ENCODE results near the gene STOX2. TPM values are rescaled to one million over a fixed set of nuclear protein-coding genes. Genes with fewer than 3 reads are reported as not detected.

Gene STOX2, protein sequence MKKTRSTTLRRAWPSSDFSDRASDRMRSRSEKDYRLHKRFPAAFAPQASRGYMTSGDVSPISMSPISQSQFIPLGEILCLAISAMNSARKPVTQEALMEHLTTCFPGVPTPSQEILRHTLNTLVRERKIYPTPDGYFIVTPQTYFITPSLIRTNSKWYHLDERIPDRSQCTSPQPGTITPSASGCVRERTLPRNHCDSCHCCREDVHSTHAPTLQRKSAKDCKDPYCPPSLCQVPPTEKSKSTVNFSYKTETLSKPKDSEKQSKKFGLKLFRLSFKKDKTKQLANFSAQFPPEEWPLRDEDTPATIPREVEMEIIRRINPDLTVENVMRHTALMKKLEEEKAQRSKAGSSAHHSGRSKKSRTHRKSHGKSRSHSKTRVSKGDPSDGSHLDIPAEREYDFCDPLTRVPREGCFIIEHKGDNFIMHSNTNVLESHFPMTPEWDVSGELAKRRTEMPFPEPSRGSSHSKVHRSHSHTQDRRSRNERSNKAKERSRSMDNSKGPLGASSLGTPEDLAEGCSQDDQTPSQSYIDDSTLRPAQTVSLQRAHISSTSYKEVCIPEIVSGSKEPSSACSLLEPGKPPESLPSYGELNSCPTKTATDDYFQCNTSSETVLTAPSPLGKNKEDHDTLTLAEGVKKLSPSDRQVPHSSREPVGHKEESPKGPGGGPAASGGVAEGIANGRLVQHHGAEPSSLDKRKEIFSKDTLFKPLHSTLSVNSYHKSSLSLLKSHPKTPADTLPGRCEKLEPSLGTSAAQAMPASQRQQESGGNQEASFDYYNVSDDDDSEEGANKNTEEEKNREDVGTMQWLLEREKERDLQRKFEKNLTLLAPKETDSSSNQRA (N-terminal part only)
- total RNA-seq, result not detected

DNA sequence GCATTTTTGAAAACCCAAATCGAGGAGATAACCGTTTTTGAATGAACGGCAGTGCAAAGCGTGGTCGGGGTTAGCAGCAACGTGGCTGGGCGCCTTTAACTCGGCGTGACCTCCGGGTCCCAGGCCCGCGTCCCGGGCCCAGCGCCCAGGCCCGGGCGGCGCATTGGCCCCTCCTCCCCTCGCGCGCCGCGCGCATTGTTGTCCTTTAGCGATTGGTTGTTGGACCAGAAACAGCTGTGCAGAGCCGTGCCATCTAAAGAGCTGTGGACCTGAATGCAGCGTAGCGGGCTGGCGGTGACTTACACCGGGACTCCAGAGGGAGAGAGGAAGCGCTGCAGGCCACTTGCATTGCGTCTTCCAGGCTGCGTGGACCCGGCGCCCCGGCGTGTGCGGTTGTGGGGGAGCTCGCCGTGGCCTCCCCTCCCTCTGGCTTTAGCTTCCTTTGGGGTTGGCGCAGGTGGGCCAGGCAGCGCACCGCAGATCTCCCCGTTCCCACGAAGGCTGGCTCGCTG lies at the start of gene STOX2:
Gene STOX2 (plus strand): TSS at position 227 of the 512 bp plus-strand sequence. CDS start 1,484 bp downstream, outside the sequence.
- no peaks in the 10 kb centered on the region for H3K36me3 Mint-ChIP-seq (ENCODE audit: insufficient read depth)
- H3K4me1 Mint-ChIP-seq (ENCODE audit: low read depth), result peaks cover 3% of the 10 kb centered on the region
- peak; percentile 54 to 55 for ATAC-seq
- peaks cover 2% of the 10 kb centered on the region for H3K9me3 Mint-ChIP-seq
- DNase-seq, result no peak
- H3K4me3 Mint-ChIP-seq, result no peak within 1 kb of the TSS
- peaks cover 70% of the 10 kb centered on the region for H3K27me3 Mint-ChIP-seq (ENCODE audit: low read depth)

DNA sequence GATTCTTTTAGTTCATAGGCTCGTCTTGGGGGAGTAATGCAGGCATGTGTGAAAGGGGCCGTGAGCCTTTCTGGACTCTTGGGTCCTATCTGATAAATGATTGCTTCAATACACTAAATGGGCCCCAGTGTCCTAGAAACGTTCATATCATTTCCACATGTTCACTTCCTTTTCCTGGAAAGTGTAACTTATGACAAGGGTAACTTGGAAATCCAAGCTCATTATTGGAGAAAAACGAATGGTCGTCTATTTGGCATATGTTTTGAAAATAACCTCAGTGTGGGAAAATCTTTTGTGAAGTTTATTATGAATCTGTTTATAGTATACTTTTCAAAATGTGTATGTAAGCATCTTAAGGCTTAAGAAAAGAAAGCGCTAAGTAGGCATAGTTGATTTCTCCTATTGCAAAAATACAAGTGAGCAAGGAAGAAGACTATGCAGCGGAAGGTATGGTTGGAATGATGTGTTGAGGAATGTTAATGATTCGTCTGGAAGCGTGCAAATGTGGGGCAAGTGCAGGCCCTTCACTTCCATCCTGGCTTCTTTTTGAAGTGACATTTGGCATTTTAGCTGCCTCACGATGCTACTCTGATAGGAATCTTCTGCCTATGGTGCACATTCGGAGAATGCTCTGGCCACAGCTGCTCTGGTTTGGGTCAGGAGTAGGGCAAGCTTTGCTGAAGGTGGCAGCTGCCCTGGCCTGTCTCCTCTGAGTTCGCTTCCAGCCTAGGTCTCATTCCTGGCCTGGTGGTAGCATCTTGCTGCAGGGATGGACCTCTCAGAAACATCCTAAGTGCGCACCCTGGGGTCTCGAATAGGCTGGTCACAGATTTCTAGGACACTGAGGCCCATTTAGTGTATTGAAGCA lies 49.5 kb upstream of the STOX2 start:
- DNase-seq (no peak), ATAC-seq (no peak)
- Mint-ChIP-seq H3K4me3 (no peak overlapping the region), H3K4me1 (ENCODE audit: low read depth) (no peaks in the 10 kb centered on the region), H3K36me3 (ENCODE audit: insufficient read depth) (no peaks in the 10 kb centered on the region), H3K9me3 (no peaks in the 10 kb centered on the region), H3K27me3 (ENCODE audit: low read depth) (peaks cover 17% of the 10 kb centered on the region)

DNA sequence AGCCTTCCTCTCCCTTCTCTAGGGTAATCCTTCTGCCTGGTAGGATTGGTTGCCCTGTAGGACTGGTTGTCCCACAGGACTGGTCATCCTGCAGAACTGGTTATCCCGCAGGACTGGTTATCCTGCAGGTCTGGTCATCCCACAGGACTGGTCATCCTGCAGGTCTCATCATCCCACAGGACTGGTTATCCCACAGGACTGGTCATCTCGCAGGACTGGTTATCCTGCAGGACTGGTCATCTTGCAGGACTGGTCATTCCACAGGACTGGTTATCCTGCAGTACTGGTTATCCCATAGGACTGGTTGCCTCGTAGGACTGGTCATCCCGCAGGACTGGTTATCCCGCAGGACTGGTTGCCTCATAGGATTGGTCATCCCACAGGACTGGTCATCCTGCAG lies 48.1 kb upstream of the STOX2 start:
- DNase-seq (no peak), ATAC-seq (no peak)
- Mint-ChIP-seq H3K4me1 (ENCODE audit: low read depth) (no peaks in the 10 kb centered on the region), H3K27me3 (ENCODE audit: low read depth) (peaks cover 20% of the 10 kb centered on the region), H3K9me3 (no peaks in the 10 kb centered on the region), H3K4me3 (no peak overlapping the region), H3K36me3 (ENCODE audit: insufficient read depth) (no peaks in the 10 kb centered on the region)

DNA sequence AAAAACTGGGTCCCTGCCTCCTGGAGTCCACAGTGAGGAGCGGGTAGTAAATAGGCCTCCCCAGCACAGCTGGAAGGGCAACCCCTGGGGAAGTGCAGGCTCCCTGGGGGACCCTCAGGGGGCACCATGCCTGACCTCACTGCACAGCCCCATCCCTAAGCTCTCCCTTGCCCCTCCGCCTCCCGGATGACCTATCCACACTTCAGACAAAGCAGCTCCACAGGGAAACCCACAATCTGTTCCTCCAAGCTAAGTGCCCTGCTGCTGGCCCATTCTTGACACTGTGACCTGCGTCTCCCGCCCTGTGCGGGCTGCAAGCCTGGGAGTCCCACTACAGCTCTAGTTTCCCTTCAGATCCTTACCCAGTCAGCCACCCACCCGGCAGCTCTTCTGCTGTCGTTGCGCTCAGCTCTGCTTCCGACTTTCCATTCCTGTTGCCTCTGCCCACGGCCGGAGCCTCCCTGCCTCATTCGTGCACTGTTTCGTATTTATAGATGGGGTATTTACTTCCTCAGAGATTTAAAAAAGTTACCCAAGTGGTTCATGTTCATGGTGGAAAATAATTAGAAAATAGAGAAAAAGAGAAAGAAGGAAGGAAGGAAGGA lies 47.0 kb upstream of the STOX2 start:
- Mint-ChIP-seq H3K27me3 (ENCODE audit: low read depth) (peaks cover 24% of the 10 kb centered on the region), H3K9me3 (no peaks in the 10 kb centered on the region), H3K4me3 (no peak overlapping the region), H3K4me1 (ENCODE audit: low read depth) (no peaks in the 10 kb centered on the region), H3K36me3 (ENCODE audit: insufficient read depth) (no peaks in the 10 kb centered on the region)
- ATAC-seq, result no peak
- DNase-seq, result no peak

DNA sequence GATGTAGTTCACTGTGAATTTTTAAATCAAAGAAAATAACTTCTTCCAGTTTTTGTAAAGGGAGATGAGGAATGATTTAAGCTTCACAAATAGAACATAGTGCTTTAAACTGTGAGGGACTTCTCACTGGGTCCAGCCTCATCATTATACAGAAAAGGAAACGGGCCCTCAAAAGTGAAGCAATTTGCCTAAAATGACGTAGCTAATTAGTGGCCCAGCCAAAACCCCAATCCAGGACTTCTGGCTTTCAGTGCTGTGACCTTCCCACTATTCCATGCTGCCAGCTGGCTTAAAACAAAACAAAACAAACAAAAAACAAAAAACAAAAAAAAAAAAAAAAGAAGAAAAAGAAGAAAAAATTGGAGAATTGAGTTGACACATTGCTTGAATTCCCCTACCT lies 45.0 kb upstream of the STOX2 start:
- Mint-ChIP-seq H3K4me1 (ENCODE audit: low read depth) (no peaks in the 10 kb centered on the region), H3K9me3 (no peaks in the 10 kb centered on the region), H3K36me3 (ENCODE audit: insufficient read depth) (no peaks in the 10 kb centered on the region), H3K4me3 (no peak overlapping the region), H3K27me3 (ENCODE audit: low read depth) (peaks cover 31% of the 10 kb centered on the region)
- DNase-seq (no peak), ATAC-seq (no peak)

DNA sequence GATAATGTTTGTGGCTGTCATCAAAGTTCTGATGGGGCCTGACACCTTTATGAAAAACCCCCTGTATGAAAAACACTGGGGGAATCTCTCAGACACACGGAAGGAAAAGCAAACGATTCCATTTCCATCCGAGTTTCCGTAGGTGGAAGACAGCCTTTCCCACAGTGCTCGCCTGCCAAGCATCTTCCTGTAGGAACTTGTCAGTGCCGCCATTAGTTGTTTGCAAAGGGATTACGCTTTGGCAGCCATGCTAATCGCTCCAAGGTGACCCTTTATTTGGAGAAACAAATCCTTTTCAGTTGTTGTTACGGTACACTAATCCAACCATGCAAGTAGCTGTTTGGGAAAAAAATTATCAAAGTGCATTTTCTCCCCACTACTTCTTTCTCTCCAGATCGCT lies 44.4 kb upstream of the STOX2 start:
- no peaks in the 10 kb centered on the region for H3K4me1 Mint-ChIP-seq (ENCODE audit: low read depth)

DNA sequence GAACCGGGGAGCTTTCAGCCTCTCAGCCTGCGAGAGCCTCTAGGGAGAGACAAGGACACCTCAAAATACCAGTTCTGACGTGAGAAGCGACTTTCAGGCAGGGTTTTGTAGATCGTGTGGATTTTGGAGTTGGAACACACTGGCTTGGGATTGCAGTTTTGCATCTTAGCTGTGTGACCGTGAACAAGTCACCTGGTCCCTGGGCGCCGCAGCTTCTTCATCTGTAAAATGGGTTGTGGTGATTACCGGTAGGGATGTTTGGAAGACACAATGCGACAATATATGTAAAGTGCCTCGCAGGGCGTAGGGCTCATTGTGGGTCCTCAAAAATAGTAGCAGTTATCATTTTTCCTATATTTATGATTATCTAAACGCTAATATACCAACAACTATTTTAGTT lies 43.7 kb upstream of the STOX2 start:
- Mint-ChIP-seq H3K36me3 (ENCODE audit: insufficient read depth) (no peaks in the 10 kb centered on the region), H3K4me1 (ENCODE audit: low read depth) (no peaks in the 10 kb centered on the region), H3K4me3 (no peak overlapping the region), H3K9me3 (no peaks in the 10 kb centered on the region), H3K27me3 (ENCODE audit: low read depth) (peaks cover 34% of the 10 kb centered on the region)
- ATAC-seq, result no peak
- no peak for DNase-seq

More for the DNA sequence above, 44.4 kb upstream of the STOX2 start:
- H3K9me3 Mint-ChIP-seq, result no peaks in the 10 kb centered on the region
- no peaks in the 10 kb centered on the region for H3K36me3 Mint-ChIP-seq (ENCODE audit: insufficient read depth)
- ATAC-seq, result no peak
- no peak for DNase-seq
- peaks cover 34% of the 10 kb centered on the region for H3K27me3 Mint-ChIP-seq (ENCODE audit: low read depth)
- no peak overlapping the region for H3K4me3 Mint-ChIP-seq

DNA sequence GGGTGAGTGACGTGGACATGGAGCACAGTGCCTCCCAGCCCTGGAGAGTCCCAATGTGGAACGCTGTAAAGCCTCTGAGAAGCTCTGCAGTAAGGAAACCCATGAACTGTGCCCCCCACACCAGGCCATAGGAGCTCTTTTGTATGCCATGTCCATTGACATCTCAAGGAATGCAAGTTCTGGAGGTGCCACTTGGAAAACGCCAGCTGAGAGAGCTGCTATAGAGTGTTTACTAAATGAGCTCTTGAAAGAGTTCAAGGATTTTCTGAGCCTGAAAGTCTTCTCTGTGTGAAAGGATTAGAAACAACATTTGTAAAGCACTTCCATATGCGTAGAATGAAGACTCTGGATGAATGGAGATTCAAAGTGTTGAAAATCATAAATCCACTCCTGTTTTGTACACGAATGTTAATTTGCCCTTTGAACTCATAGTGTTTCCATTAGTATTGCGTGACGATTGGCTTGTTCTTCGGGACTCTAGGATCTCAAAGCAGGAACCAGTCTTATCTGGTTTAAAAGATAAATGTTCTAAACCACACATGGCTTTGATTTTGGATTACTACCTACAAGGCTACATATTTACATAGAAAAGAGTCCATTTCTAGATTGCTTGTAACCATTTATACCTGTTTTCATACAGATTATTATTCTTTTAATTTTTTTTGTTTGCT lies 41.8 kb upstream of the STOX2 start:
- H3K4me1 Mint-ChIP-seq (ENCODE audit: low read depth), result no peaks in the 10 kb centered on the region
- H3K36me3 Mint-ChIP-seq (ENCODE audit: insufficient read depth), result no peaks in the 10 kb centered on the region
- DNase-seq, result no peak
- no peak overlapping the region for H3K4me3 Mint-ChIP-seq
- peaks cover 29% of the 10 kb centered on the region for H3K27me3 Mint-ChIP-seq (ENCODE audit: low read depth)
- H3K9me3 Mint-ChIP-seq, result no peaks in the 10 kb centered on the region
- ATAC-seq, result no peak

DNA sequence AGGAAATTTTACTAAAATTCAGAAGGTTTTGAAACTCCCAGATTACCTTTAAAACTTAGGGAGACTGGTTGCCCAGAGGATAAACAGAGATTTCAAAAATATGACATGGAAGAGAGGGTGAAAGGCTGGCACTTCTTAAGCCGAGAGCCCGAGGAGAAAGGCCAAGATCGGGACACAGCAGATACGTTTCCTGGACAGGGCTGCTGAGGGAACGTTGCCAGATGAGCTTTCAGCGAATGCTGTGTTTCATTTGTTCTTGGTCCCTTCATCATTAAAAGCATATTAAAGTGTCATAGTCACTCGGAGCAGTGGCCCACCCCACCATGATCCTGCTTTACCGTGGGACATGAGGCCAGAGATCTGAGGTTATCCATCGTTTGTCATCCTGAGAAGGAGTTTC lies 37.9 kb upstream of the STOX2 start:
- H3K9me3 Mint-ChIP-seq, result no peaks in the 10 kb centered on the region
- no peak for DNase-seq
- no peaks in the 10 kb centered on the region for H3K4me1 Mint-ChIP-seq (ENCODE audit: low read depth)
- H3K36me3 Mint-ChIP-seq (ENCODE audit: insufficient read depth), result no peaks in the 10 kb centered on the region
- no peak overlapping the region for H3K4me3 Mint-ChIP-seq
- ATAC-seq, result no peak
- peaks cover 17% of the 10 kb centered on the region for H3K27me3 Mint-ChIP-seq (ENCODE audit: low read depth)

DNA sequence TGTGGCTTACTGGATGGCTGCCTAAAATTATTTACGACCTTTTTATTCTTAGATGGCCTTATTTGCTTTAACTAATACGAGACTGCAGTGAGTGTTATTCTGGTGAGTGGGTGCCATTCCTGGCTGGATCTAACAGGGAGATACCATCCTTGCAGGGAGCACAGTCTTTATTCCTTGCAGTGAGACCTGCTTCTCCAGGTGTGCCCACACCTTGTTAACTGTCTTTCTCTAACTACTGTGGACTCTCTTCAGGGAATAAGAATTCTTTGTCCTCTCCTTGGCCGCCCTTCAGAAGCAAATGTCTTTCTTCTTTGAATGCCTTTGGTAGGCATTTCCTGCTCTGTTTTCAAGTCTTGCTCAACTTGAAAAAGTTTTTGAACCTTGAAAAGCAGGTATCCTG lies 34.1 kb upstream of the STOX2 start:
- Mint-ChIP-seq H3K9me3 (no peaks in the 10 kb centered on the region), H3K36me3 (ENCODE audit: insufficient read depth) (no peaks in the 10 kb centered on the region), H3K27me3 (ENCODE audit: low read depth) (peaks cover 4% of the 10 kb centered on the region), H3K4me1 (ENCODE audit: low read depth) (peaks cover under 1% of the 10 kb centered on the region), H3K4me3 (no peak overlapping the region)
- DNase-seq (no peak), ATAC-seq (no peak)

DNA sequence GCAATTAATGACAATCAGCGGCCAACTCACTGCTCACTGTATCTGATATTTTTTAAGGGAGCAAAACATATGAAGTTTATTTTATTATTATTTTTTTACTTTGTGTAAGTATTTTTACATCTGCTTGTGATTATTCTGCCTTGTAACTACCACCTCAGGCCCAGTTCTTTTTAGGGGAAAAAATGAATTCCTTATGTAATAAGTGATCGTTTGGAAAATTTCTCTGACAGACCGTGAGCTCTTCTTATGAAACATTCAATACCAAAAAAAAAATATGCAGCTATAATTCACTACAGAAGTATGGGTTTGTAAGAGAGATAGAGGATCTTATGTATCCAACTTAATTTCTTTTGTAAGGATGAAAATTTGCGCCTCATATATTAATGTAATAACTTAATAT lies 33.5 kb upstream of the STOX2 start:
- no peaks in the 10 kb centered on the region for H3K9me3 Mint-ChIP-seq
- no peak for DNase-seq
- no peaks in the 10 kb centered on the region for H3K36me3 Mint-ChIP-seq (ENCODE audit: insufficient read depth)
- no peak overlapping the region for H3K4me3 Mint-ChIP-seq
- H3K27me3 Mint-ChIP-seq (ENCODE audit: low read depth), result peaks cover 7% of the 10 kb centered on the region
- H3K4me1 Mint-ChIP-seq (ENCODE audit: low read depth), result peaks cover 3% of the 10 kb centered on the region
- no peak for ATAC-seq

DNA sequence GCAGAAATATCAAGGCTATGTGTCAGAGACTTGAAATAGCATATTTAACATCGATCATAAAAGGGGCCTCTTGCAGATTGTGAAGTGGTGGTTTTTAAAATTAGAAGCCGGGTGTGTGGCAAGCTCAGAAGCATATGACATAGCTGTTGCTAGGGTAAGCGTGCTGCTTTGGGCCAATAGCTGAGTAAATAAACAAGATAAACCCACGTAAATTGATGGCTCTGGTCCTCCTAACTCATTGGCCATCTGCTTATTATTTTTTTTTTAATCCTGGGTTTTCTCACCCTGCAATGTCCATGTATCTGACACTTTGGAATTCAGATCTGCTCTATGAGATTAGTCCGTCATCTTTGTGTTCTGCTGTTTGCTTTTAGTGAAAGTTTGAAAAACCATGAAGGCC lies 32.6 kb upstream of the STOX2 start:
- no peaks in the 10 kb centered on the region for H3K9me3 Mint-ChIP-seq
- no peaks in the 10 kb centered on the region for H3K36me3 Mint-ChIP-seq (ENCODE audit: insufficient read depth)
- H3K27me3 Mint-ChIP-seq (ENCODE audit: low read depth), result peaks cover 4% of the 10 kb centered on the region
- peaks cover 3% of the 10 kb centered on the region for H3K4me1 Mint-ChIP-seq (ENCODE audit: low read depth)
- DNase-seq, result no peak
- H3K4me3 Mint-ChIP-seq, result no peak overlapping the region
- no peak for ATAC-seq

DNA sequence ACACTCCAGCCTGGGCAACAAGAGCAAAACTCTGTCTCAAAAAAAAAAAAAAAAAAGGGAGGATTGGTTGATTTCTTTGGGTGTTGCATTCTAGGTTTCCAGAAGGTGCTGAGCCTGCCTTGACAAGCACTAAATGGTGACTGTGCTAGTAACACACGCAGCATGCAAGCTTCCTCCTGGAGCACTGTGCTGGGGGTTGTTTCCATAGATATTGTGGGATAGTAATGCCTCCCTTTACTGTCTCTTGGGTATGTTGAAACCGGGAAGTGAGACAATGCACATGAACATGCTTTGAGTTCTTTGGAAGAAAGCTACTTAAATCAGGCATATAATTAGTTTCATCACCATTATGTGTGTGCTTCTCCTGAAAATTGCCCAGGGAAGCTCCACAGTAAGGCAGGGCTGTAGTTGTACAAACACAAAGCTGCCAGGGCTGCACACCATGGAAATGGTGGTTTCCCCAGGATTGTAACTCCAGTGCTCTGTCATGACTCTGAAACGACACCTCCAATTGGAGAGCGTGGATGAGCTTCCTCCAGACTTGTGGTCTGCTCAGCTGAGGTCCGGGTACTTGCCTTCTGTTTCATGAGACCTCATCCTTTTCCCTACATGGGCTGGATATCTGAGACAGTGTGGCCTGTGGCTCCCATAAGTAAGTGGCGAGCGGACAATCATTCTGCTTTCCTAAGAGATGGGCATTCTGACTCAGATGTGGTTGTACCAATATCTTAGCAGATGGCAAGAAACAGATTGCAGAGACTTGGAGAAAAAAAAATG lies 31.5 kb upstream of the STOX2 start:
- no peaks in the 10 kb centered on the region for H3K36me3 Mint-ChIP-seq (ENCODE audit: insufficient read depth)
- H3K9me3 Mint-ChIP-seq, result no peaks in the 10 kb centered on the region

More for the DNA sequence above, 31.5 kb upstream of the STOX2 start:
- no peak overlapping the region for H3K4me3 Mint-ChIP-seq
- DNase-seq (no peak), ATAC-seq (no peak)
- peaks cover 4% of the 10 kb centered on the region for H3K27me3 Mint-ChIP-seq (ENCODE audit: low read depth)
- peaks cover 3% of the 10 kb centered on the region for H3K4me1 Mint-ChIP-seq (ENCODE audit: low read depth)

Measured in activated T-cell treated with anti-CD3 and anti-CD28 coated beads, Interleukin-2, amount 50 U/mL, for 4 hours (primary cell).